GM18909 (cell line): ENCODE data around the gene CCP110.

Experiments used
- ATAC-seq: cut with Tn5 transposase; IDR thresholded peaks from one replicate; pipeline ENCODE4 v1.9.1; 2021; ENCODE audit warnings: mild to moderate bottlenecking; ENCODE audit not compliant: unreplicated experiment, poor library complexity

The CCP110 gene

GRCh38 chr16:19507867-19508266 is 15.9 kb upstream of the CCP110 start:
- no peak for ATAC-seq

GRCh38 chr16:19512297-19512696 is 11.4 kb upstream of the CCP110 start:
- ATAC-seq = no peak

GRCh38 chr16:19513377-19514053 is 10.2 kb upstream of the CCP110 start:
- no peak for ATAC-seq

GRCh38 chr16:19515757-19516156 is 8.0 kb upstream of the CCP110 start:
- no peak for ATAC-seq

- ATAC-seq = no peak
These were observed 6.2 kb upstream of the CCP110 start for GRCh38 chr16:19517424-19518089.

GRCh38 chr16:19518388-19518787 is 5.4 kb upstream of the CCP110 start:
- ATAC-seq = no peak

GRCh38 chr16:19520861-19521331 is 2.8 kb upstream of the CCP110 start:
- ATAC-seq = no peak

GRCh38 chr16:19521471-19522396 is 2.0 kb upstream of the CCP110 start, which contains the start of gene GDE1:
TSS of gene GDE1 (minus strand) at chr16:19522098. CDS start at chr16:19521964, 134 bp downstream.
- ATAC-seq = peak; percentile 79

- ATAC-seq = no peak
These were observed 1.4 kb upstream of the CCP110 start for GRCh38 chr16:19522397-19522732.

- no peak for ATAC-seq
These were observed 982 bp upstream of the CCP110 start for GRCh38 chr16:19522760-19523159.

- ATAC-seq = no peak
These were observed 571 bp upstream of the CCP110 start for GRCh38 chr16:19523184-19523558.

GRCh38 chr16:19524356-19524615 is 544 bp downstream of the CCP110 start:
- no peak for ATAC-seq

- no peak for ATAC-seq
These were observed 1.1 kb downstream of the CCP110 start for GRCh38 chr16:19524616-19525384.

- ATAC-seq = no peak
These were observed 1.6 kb downstream of the CCP110 start for GRCh38 chr16:19525385-19525723.

- ATAC-seq = no peak
These were observed 3.4 kb downstream of the CCP110 start for GRCh38 chr16:19527161-19527560.

GRCh38 chr16:19528666-19529065 is 4.9 kb downstream of the CCP110 start:
- no peak for ATAC-seq

GRCh38 chr16:19532601-19533000 is 8.9 kb downstream of the CCP110 start:
- ATAC-seq = no peak

- no peak for ATAC-seq
These were observed 16.7 kb downstream of the CCP110 start for GRCh38 chr16:19540241-19540970.

- no peak for ATAC-seq
These were observed 18.5 kb downstream of the CCP110 start for GRCh38 chr16:19542138-19542821.
